ENCODE data around the gene NRXN3.
A peak's percentile ranks its signal among the peaks of the same experiment; 100 is the strongest.

Gene NRXN3

GRCh38 chr14:78788467-78789360 is 618.5 kb downstream of the NRXN3 start:
- Histone ChIP-seq H3K4me1 (ENCODE audit: control insufficient read depth, insufficient read depth, low read length) (0 out of 2 replicates have a peak, but pooled peaks cover 2% of the 10 kb centered on the region), H3K36me3 (ENCODE audit: control insufficient read depth in 2 of 2, insufficient read depth in 1 of 2, low read length in 2 of 2) (no peaks in the 10 kb centered on the region), H3K4me3 (ENCODE audit: low read depth, low read length) (no peak overlapping the region), H3K27ac (ENCODE audit: extremely low read depth, low read depth, low read length) (no peak overlapping the region), H3K9me3 (ENCODE audit: control insufficient read depth, insufficient read depth, low read depth, low read length) (no peaks in the 10 kb centered on the region)
- ChIA-PET CTCF (no interaction called here), POLR2A (no interaction called here)
- TF ChIP-seq ZNF664 (tag by site-specific recombination; IDR thresholded peaks at IDR 0.05) (no peak), ZNF350 (tag by site-specific recombination; IDR thresholded peaks at IDR 0.05) (no peak), ZSCAN23 (tag by site-specific recombination; IDR thresholded peaks at IDR 0.05) (no peak), ZBTB49 (tag by site-specific recombination; IDR thresholded peaks at IDR 0.05; ENCODE audit: low read depth) (no peak), ZNF48 (tag by site-specific recombination; IDR thresholded peaks at IDR 0.05) (no peak), ZNF140 (tag by site-specific recombination; IDR thresholded peaks at IDR 0.05) (no peak), ZBTB44 (tag by site-specific recombination; IDR thresholded peaks at IDR 0.05) (no peak), ZXDB (tag by site-specific recombination; IDR thresholded peaks at IDR 0.05) (no peak), ZNF677 (tag by site-specific recombination; IDR thresholded peaks at IDR 0.05) (no peak), ZNF274 (IDR thresholded peaks at IDR 0.05; ENCODE audit: low read length) (no peak), ZNF274 (tag by site-specific recombination; IDR thresholded peaks at IDR 0.05; ENCODE audit: borderline replicate concordance) (no peak), MYNN (tag by site-specific recombination; IDR thresholded peaks at IDR 0.05; ENCODE audit: borderline replicate concordance) (no peak), SP7 (tag by site-specific recombination; IDR thresholded peaks at IDR 0.05) (no peak), ZNF169 (tag by site-specific recombination; IDR thresholded peaks at IDR 0.05) (no peak), ZNF645 (tag by site-specific recombination; IDR thresholded peaks at IDR 0.05) (no peak)

GRCh38 chr14:78790271-78790670 is 620.1 kb downstream of the NRXN3 start:
- no peak for TF ChIP-seq GLI4 (tag by site-specific recombination; IDR thresholded peaks at IDR 0.05)
- H3K27ac ChIP-seq (ENCODE audit: extremely low read depth, low read depth, low read length): no peak overlapping the region
- no peak overlapping the region for H3K4me3 ChIP-seq (ENCODE audit: low read depth, low read length)
- H3K9me3 ChIP-seq (ENCODE audit: control insufficient read depth, insufficient read depth, low read depth, low read length): no peaks in the 10 kb centered on the region
- ChIA-PET CTCF (interaction anchor here (0.6 to 0.7 kb wide), 3 partner anchors 9 to 103 kb away, joined by 3 read pairs; no protein-coding TSS in a partner anchor), POLR2A (no interaction called here)
- no peaks in the 10 kb centered on the region for H3K36me3 ChIP-seq (ENCODE audit: control insufficient read depth in 2 of 2, insufficient read depth in 1 of 2, low read length in 2 of 2)
- H3K4me1 ChIP-seq (ENCODE audit: control insufficient read depth, insufficient read depth, low read length): no peaks in the 10 kb centered on the region

- no peaks in the 10 kb centered on the region for H3K9me3 ChIP-seq (ENCODE audit: control insufficient read depth, insufficient read depth, low read depth, low read length)
- ChIA-PET POLR2A (no interaction called here), CTCF (interaction anchor here (0.7 kb wide), 1 partner anchor 484 kb away, joined by 3 read pairs; no protein-coding TSS in a partner anchor)
- no peaks in the 10 kb centered on the region for H3K36me3 ChIP-seq (ENCODE audit: control insufficient read depth in 2 of 2, insufficient read depth in 1 of 2, low read length in 2 of 2)
- TF ChIP-seq ZNF132 (tag by site-specific recombination; IDR thresholded peaks at IDR 0.05; ENCODE audit: borderline replicate concordance): no peak
- 0 out of 2 replicates have a peak, but pooled peaks have one; percentile 11 for TF ChIP-seq ZNF585B (tag by site-specific recombination; IDR thresholded peaks at IDR 0.05)
- H3K4me3 ChIP-seq (ENCODE audit: low read depth, low read length): no peak overlapping the region
- H3K27ac ChIP-seq (ENCODE audit: extremely low read depth, low read depth, low read length): no peak overlapping the region
- H3K4me1 ChIP-seq (ENCODE audit: control insufficient read depth, insufficient read depth, low read length): no peaks in the 10 kb centered on the region
Observed at GRCh38 chr14:78798757-78799156, 628.6 kb downstream of the NRXN3 start.
